Endothelial cell of umbilical vein (primary cell): ENCODE results near the gene CFAP45.

Experiments
- CTCF ChIP-seq, 2 donors: IDR thresholded peaks; 1 replicate in 1 of 2; 2 replicates in 1 of 2; pipeline ENCODE4 v1.5.1; 2011; ENCODE audit warnings: low read length in 2 of 2, mild to moderate bottlenecking in 2 of 2, moderate library complexity in 2 of 2, control low read depth in 1 of 2, inconsistent platforms in 1 of 2, low read depth in 1 of 2; ENCODE audit not compliant: insufficient read depth in 1 of 2; ENCODE audit errors: extremely low read depth in 1 of 2
- EZH2 ChIP-seq: IDR thresholded peaks from 2 replicates; pipeline ENCODE4 v1.6.1; 2012; ENCODE audit warnings: borderline replicate concordance, low read depth, mild to moderate bottlenecking, moderate library complexity, low read length, inconsistent platforms; ENCODE audit not compliant: severe bottlenecking
- FOS ChIP-seq: IDR thresholded peaks from 2 replicates; pipeline ENCODE4 v1.6.1; 2011; ENCODE audit warnings: mild to moderate bottlenecking, low read length, moderate library complexity, borderline replicate concordance; ENCODE audit not compliant: insufficient read depth
- GATA2 ChIP-seq: IDR thresholded peaks from 2 replicates; pipeline ENCODE4 v1.7.0; 2011; ENCODE audit warnings: low read depth, mild to moderate bottlenecking, moderate library complexity, mixed read lengths, low read length; ENCODE audit not compliant: insufficient read length, insufficient read depth
- JUN ChIP-seq: IDR thresholded peaks from 2 replicates; pipeline ENCODE4 v1.6.1; 2011; ENCODE audit warnings: borderline replicate concordance, low read depth; ENCODE audit not compliant: insufficient read length, insufficient read depth
- MAX ChIP-seq: IDR thresholded peaks from 2 replicates; pipeline ENCODE4 v1.6.1; 2011; ENCODE audit not compliant: insufficient read depth, insufficient read length
- MYC ChIP-seq: IDR thresholded peaks from one replicate; pipeline ENCODE4 v1.6.1; 2011; ENCODE audit warnings: mild to moderate bottlenecking, low read depth, low read length
- POLR2A ChIP-seq: IDR thresholded peaks from 2 replicates; pipeline ENCODE4 v1.6.1; 2012; ENCODE audit warnings: low read depth, mild to moderate bottlenecking, control low read depth, low read length
- POLR2AphosphoS5 ChIP-seq: IDR thresholded peaks from 2 replicates; pipeline ENCODE4 v1.6.1; 2012; ENCODE audit warnings: low read depth, mild to moderate bottlenecking, control low read depth, low read length, moderate library complexity; ENCODE audit not compliant: insufficient read depth

- no peak for TF ChIP-seq CTCF (IDR thresholded peaks at IDR 0.05; ENCODE audit: extremely low read depth in 1 of 2, insufficient read depth in 1 of 2, low read depth in 1 of 2, low read length in 2 of 2)
- no peak for TF ChIP-seq POLR2A
- TF ChIP-seq JUN, result no peak
- TF ChIP-seq POLR2AphosphoS5, result no peak
- no peak for TF ChIP-seq EZH2
- TF ChIP-seq GATA2, result no peak
- TF ChIP-seq FOS, result no peak
- no peak for TF ChIP-seq MAX
- TF ChIP-seq MYC, result no peak
Measured at GRCh38 chr1:159938211-159938852, 38.4 kb upstream of the CFAP45 start.
